NCI-H128 (cell line): ENCODE data around the gene RNF220.
A peak's percentile ranks its signal among the peaks of the same experiment; 100 is the strongest.

Experiments
- DNase-seq: peaks from one replicate; lab custom pipeline; 2025; ENCODE audit not compliant: unreplicated experiment; lab: John Stamatoyannopoulos, UW

The RNF220 gene

DNA sequence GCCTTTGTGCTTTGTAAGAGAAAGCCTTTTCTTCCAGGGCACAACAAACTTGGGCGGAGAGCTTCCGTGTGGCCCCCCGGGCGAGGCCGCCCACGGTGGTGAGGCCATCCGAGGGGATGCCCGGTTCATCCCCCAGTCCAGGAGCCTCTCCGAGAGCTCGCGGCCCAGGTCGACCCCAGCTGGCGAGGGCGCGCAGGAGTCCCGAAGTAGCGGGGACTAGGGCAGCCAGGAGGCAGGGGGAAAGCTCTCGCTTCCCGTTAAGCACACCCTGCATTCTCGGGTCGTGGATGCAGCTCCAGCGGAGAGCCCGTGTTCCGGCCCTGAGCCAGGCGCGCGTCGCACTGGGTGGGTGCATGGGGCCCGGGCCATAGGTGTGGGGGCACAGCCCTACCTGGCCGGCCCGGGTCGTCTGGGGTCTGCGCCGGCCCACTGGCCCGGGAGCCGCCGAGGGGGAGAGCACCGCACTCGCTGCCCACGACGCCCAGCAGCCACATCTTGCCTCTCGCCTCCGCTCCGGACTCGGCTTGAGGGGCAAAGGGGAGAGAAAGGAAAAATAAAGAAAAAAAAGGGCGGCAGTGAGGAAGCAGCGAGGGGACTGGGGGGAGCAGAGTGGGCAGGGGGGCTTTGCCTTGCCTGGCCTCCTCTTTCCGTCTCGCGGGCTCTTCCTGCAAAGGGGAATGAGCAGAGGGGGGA, 1.8 kb downstream of the RNF220 start:
- no peak for DNase-seq

DNA sequence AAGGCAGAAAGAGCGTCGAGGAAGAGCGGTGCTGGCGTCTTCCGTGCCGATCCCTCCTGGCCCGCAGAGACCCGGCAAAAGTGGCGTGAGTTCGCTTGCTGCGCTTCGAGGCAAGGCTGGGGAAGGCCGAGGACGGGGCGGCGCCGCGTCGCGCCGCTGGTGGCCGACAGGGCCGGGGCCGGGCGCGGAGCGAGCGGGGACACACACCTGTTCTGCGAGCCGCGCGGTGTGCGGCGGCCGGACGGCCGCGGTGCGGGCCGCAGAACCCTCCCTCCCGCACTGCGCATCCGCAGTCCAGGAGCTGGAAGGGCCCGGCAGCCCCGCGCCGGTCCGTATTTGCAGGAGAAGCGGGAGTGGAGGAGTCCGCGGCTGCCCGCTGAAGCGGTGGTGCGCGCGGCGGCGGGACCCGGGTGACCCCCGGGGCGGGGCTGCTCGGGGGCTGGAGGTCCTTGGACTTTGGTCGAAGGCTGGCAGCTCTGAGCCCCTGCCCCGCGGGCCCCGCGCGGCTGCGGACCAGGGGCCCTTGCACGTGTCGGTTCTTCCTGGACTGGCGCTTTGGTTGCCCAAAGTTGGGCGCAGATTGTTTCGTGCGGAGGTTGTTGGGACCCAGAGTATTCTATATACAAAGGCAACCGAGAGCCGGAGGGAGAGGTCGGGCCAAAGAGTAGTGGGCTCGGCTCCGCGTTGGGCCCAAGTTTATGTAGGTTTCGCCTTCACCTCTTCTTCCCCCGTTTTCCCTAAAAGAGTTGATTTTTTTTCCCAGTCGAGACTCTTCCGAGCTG, 2.6 kb downstream of the RNF220 start:
- no peak for DNase-seq

DNA sequence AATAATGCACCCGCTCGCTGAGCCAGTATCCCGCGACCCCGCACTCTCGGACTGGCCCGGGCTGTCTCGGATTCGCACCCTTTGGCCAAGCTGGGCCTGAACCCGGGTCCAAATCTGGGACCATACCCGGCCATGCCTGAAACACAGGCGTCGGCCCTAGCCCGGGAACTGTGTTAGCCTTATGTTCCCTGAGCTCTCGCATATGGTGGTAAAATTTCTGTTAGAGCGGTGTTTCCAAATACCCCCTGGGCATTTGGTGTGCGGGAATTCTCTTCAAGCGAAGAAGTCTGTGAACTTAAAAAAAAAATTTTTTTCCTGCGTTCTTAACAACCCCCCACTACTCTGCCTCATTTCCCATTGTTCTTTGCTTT, 3.1 kb downstream of the RNF220 start:
- DNase-seq = no peak

DNA sequence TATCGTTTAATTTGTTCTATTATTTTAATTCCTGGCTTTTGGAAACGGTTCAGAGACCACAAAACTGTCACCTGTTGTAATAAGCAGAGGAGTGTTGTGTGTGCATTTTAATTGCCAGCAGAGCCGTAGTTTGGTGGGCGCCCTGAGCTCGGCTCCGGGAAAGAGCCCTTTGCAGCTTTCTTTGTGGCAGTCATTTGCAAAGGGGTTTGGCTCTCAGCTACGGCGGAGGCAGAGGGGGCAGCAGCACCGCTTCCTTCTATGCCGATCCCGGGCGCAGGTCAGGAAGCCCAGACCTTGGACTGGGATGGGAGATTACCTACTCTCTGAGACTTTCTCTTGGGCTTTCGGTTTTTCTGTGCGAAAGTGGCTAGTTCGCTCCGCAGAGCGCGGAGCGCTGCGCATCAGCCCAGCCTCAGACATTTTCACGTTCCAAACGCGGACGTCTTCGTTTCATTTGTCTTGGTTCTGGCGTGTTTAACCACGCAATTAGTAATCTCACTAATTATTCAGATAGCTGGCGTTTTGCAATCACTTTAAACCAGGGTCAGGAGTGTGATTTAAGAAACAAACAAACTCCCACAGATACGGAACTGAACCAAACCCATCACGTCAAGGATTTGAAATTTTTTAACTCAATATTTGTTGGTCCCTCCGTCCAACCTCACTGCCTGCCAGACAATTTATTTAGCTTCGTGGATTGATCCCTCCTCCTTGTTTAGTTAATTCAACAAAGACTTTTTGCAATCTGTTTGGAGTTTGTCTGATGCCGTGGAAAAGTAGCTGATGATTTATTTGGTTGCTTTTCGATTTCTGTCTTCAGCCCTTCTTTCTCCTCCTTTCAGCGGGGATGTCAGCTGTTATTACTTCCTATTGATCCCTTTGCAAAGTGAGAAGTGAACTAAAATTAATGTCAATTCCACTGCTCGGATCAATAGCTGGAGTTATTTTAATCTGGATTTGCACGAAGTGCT, 3.9 kb downstream of the RNF220 start:
- DNase-seq = no peak

DNA sequence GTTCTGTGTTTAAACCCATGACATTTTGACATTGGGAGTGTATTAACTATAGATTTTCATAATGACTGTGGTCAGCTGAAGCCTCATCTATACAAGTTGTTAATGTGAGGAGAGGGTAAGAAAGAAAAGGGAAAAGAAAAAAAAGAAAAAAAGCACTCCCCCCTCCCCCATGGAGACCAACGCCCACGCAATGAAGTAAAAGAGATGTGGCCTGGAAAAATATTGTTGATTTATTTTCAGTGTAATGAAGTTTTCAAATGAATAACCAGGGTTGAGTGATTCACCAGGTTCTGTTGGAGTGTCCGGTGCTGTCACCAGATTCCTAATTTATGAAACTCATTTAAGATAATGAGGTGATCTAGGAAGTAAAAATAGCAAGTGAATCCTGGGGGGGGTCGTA, 4.7 kb downstream of the RNF220 start:
- no peak for DNase-seq

DNA sequence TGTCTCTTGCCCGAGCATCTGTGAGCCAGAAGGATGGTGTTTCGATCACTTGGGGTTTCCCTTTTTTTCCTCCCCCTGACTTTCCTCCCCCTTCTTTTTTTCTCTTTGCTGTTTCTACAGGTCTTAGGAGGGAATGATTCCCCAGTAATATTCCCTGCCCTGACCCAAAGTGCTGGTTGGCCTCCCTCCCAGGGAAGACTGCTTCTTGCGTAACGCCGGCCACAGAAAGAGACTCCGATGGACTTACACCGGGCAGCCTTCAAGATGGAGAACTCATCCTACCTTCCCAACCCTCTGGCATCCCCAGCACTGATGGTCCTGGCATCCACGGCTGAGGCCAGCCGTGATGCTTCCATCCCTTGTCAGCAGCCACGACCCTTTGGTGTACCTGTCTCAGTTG, 6.8 kb downstream of the RNF220 start:
- no peak for DNase-seq

DNA sequence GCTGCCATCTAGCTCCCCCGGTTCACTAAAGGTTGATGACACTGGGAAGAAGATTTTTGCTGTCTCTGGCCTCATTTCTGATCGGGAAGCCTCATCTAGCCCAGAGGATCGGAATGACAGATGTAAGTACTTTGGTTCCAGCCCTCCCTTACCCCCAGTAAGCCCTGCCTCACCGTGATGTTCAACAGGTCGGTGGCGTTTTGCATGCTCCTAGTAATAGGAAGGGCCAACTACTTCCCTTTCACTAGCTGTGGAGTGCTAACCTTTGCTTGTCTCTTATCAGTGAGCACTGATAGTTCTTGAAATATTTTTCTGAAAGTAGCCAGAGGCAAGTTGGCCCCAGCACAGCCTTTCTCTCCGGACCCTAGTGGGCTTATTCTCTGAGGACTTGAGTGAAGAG, 7.5 kb downstream of the RNF220 start:
- no peak for DNase-seq

DNA sequence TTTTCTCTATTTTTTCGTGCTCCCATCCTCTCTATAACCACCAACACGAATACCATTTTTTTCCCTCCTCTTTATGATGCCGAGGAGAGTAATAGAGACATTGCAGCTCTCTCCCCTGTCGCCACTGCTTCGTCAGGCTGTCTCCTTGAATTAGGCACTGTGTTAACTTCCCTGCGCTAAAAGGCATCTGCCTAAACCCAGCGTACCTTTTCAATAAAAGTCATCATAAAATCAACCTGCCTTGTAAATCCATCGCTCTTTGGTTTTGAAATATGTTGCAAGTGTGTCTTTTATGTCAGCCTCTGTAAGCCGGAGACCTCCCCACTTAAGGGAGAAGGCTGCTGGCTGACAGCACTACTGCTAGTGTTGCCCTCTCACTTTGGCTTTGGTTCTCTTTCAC, 8.7 kb downstream of the RNF220 start:
- no peak for DNase-seq

DNA sequence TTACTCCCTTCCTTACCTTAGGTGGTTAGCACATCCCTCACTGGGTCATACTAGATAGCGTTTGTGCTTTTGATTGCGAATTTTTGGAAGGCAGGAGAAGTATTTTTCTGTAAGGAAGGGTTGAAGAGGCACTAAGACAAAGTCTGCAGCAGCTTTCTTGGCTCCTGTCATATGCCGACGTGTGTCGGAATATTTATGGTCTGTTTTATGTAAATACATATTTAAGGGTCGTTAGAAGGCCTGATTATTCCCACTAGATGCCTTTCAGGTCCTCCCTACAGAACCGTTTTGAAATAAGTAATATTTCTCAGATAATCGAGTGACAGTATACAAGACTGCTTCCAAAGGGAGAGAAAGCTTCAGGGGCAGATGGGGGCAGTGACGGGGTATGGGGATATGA, 10.0 kb downstream of the RNF220 start:
- DNase-seq = no peak

DNA sequence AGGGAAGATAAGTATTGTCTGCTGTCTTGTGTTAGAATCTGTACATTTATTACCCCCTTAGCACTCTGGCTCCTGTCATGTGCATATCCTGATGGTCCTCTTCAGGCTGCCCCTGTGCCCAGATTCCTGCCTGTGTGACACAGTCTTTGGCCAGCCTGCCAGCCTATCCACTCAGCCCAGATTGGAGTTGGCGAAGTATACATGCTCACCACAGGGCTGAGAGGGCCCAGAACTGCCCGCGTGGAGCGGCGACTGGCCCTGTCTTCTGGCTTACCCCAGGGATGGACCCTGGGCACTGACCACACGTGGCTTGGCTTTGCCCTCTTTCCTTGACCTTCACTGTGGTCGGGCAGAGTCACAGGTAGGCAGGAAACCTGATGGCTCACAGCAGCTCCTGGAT, 11.4 kb downstream of the RNF220 start:
- DNase-seq = no peak

DNA sequence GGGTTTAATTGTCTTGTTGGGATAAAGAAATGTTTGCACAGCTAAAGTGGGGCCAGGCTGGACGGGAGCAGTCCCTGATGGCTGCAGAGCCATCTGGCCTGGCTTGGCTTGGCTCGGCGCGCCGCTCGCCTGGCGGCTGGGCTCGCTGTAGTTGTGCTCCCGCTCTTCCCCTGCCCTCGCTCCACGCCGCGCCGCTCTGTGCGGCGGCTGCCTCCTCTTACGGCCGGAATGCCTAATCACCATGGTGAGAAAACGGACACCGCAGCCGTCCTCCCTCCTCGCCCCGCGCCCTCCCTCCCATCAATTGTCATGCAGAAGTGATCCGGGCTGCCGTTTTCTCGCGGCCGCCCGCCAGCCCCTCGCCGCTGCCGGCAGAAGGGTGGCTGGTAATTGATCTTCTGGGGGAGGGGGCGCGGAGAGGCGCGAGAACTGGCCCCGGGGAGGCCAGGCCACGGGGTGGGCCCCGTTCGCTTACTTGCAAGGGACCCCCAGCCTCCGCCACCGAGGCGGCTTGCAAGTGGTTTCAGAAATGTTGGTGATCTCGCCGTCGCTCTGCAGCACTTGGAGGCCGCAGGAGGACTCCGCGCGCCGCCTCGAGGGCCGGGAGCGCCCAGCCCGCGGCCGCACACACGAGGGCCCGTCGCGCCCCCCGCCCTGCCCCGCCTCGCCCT, 12.4 kb downstream of the RNF220 start:
- peak; percentile 43 for DNase-seq

DNA sequence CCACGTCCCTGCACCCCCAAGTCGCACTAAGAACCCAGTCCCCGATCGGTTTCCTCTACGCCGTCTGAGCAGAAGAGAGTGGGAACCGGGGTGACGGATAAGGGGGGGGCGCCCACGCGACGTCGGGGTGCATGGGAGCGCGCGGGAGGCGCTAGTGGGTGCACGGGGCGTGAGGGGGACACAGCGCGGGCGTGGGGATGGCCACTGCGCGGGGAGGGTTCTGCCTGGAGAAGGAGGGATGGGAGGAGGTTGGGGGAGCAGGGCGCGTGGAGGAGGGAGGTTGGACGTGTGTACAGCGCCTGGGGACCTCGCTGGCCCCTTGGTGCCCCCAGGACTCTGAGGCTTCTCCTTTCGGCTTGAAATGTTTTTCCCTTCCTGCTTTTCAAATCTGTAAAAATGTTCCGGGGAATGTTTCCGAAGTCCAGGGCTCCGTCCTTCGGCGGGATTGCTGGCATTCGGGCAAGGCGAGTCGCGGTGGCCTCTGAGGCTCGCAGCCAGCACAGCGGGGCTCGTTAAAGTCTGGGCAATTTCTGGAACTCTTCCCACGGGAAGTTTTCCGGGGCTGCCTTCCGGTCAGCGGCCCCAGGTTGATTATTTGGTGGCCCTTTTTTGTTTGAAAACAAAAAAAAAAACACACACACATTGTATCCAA, 13.1 kb downstream of the RNF220 start:
- DNase-seq = no peak

DNA sequence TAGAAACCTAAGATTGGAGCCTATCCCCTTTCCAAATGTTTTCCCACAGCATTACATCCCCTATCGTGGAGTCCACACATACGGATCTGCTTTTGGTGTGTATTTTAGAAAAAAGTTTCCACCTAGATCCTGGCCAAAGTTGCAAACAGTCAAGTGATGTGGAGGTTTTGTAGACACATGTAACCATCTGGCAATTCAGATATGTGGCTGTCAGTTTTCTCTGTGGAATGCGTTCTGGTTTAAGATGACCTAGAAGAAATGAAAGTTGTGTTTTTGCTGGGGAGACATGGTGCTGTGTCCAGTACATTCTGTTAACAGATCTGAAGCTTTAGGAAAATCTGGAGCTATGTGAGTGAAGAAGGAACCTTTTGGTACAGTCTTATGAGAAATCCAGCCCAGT, 14.8 kb downstream of the RNF220 start:
- DNase-seq = no peak

DNA sequence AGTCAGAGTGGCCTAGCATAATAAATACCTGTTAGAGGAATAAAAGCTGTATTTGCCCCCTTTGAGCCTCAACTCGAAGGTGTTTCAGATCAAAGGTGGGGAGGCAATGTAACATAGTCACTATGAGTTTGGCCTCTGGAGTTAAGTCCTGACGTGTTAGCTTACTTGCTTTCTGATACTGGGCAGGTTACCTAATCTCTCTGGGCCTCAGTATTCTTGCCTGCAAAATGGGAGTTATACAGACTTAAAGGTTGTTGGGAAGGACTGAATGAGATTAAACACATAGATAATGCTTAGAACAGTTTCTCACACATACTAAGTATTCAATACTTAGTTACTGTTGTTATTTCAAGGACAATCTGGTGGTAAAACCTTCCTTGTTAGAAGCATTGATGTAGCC, 15.5 kb downstream of the RNF220 start:
- no peak for DNase-seq

DNA sequence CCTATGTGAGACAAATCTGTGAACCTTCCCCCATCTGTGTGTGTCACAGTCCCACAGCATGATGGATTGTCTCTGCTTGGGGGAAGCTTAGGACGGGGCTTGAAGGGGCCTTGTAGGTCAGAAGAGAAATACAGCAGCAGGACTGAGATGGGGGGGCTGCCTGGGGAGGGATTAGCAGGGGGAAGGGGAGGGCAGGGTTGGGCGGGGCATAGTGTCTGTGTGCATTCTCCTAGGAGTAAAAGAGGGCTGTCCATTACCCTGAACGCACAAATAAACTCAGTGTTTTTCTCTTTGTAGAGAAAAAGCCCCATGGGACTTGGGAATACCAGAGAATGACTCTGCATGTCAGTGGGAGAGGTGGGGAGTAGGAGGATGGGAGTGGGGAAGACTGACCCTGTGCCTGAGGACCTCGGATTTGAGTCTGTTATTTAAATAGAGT, 16.4 kb downstream of the RNF220 start:
- no peak for DNase-seq

DNA sequence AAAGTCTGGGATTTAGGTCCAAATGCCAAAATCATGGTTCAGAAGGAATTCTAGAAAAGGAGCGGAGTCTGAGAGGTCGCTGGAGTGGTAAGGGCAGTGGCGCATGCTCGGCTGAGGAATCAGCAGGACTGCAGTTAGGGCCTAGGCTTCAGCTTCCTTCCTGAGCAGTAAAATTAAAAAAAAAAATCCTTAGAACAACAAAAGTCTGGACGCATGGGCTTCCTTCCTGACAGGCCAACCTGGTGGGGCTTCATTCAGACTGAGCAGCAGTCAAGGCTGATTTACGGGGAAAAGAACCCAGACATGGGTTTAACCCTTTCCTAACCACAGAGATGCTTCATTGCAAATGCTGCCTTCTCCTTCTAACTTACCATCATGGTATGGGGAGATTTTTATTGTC, 17.1 kb downstream of the RNF220 start:
- no peak for DNase-seq

DNA sequence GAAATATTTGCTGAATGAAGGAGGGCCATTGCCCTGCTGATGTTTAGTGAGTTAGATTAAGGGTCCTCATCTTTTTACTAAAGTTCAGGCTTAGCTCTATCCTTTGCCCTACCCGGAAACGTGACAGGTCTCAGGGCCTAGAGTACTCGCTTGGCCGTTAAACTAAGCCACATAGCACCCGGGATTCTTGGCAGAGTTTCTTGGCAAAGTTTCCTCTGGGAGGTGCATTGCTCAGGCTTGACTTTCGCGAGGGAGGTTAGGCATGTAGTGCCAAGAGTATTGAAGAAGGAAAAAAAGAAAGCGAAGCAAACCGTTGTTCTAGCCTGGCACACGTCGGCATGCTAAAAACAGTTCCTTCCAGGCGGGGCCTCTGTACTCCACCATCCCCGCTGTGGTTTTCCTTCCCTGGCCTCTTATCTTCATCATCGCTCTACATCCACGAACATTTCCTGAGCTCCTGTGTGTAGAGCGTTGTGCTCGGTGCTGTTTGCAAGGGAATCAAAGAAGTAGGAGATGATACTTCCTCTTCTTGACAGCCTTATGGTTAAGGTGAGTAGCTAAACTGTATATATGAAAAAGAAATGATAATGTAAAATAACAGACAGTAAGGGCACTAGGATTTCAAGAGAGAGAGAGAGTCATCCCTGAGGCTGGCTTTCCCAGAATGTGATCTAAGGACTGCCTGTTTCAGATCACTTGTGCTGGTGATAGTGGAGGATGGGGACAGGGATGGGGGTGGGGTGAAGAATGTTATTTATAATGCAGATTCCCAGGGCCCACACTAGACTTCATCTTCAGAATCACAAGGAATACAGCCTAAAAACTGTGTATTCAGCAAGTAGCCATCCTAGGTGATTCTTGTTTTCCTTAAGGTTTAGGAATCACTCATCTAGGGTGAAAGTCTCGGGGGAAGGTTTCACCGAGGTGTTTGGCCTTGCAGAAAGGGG, 18.8 kb downstream of the RNF220 start:
- no peak for DNase-seq

DNA sequence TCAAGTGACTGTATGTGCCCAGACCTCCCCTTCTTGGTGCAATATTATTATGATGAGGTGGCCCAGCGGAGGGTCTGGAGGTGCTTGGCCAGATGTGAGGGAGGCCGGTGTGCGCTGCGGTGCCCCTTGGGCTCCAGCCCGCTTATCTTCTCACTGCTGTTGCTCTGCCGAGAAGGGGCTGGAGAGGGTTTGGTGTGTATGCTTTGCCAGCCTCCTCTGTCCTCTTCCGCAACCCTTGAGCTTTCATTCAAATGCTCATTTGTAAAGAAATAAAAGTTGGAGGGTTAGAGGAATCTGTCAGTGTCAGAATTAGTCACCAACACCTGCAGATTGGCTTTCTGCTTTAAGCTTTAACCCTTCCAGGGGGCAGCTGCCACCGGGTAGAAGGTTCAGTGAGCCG, 19.7 kb downstream of the RNF220 start:
- DNase-seq = no peak

DNA sequence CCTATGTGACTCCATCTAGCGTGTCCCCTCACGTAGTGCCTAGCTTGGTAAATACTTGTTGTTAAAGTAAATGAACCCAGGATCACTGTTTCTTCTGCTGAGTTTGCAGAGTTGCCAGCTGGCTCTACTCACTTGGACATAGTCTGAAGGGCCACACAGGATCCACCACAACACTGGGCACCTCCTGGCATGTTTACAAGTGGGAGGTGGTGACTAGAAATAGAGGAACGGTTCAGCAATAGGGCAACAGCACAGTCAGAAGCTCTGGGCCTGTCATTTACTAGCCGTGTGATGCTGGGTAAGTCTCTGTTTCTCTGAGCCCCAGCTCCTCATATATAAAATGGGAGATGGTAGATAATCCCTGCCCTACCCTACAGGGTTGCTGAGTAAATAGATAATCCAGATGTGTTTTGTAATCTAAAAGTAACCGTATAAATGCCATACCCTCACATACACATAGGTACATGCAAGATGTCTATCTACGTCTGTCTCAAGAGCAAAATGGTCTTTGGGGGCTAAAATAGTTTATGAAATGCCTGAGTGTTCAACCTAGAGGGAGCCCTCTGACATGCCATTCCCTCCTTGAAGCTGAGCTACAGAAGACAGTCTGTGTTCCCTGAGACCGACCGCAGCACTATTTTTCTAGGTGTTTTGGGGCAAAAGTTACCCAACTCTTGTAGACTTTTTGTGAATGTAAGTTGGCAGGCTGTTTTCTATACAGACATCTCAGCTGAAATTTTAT, 20.5 kb downstream of the RNF220 start:
- no peak for DNase-seq
